Measurements from ENCODE around the gene SLC35D3. TPM values are rescaled to one million over a fixed set of nuclear protein-coding genes. Genes with fewer than 3 reads are reported as not detected.
"Not testable (repeated sequence)": the region's sequence is repeated elsewhere in the genome, so short reads cannot be mapped to it uniquely, and the experiment has no call there.

Gene SLC35D3
- total and polyA plus RNA-seq, 8 donors = 0.14 to 5.9 (median 0.56) TPM; not detected in 1

GRCh38 chr6:136947037-136947436, 24.9 kb downstream of the SLC35D3 start:
- 65 to 68% methylated on average over 9 of the region's 9 CpGs for WGBS, 2 donors
- TF ChIP-seq CTCF (IDR thresholded peaks at IDR 0.05) = no peak
- Histone ChIP-seq H3K4me1 (no peaks in the 10 kb centered on the region), H3K4me3 (no peak overlapping the region), H3K9me3 (no peaks in the 10 kb centered on the region), H3K27me3 (no peaks in the 10 kb centered on the region), H3K27ac (no peak overlapping the region), H3K36me3 (no peaks in the 10 kb centered on the region)
- FAIRE-seq (no peak), ATAC-seq (no peak), DNase-seq (no peak)
- intact Hi-C loops (cut with DNase I) = no loop called here

GRCh38 chr6:136949957-136950356, 27.9 kb downstream of the SLC35D3 start:
- 91 to 95% methylated on average over 3 of the region's 3 CpGs for WGBS, 2 donors
- H3K27me3 ChIP-seq; H3K4me3 ChIP-seq; ATAC-seq; H3K27ac ChIP-seq; FAIRE-seq; H3K4me1 ChIP-seq; H3K9me3 ChIP-seq; H3K36me3 ChIP-seq; DNase-seq; intact Hi-C loops (cut with DNase I): not testable (repeated sequence)

- Histone ChIP-seq H3K27me3 (no peaks in the 10 kb centered on the region), H3K9me3 (no peaks in the 10 kb centered on the region), H3K27ac (no peak overlapping the region), H3K4me1 (no peaks in the 10 kb centered on the region), H3K36me3 (no peaks in the 10 kb centered on the region), H3K4me3 (no peak overlapping the region)
- ATAC-seq (no peak), DNase-seq (no peak), FAIRE-seq (no peak)
- WGBS, 2 donors = 87 to 96% methylated on average over 4 of the region's 4 CpGs
- intact Hi-C loops (cut with DNase I) = no loop called here
- TF ChIP-seq CTCF (IDR thresholded peaks at IDR 0.05) = no peak
Observed at GRCh38 chr6:136950436-136951126, 28.5 kb downstream of the SLC35D3 start.

- Histone ChIP-seq H3K27ac (no peak overlapping the region), H3K4me3 (no peak overlapping the region), H3K4me1 (no peaks in the 10 kb centered on the region), H3K27me3 (no peaks in the 10 kb centered on the region), H3K9me3 (no peaks in the 10 kb centered on the region), H3K36me3 (no peaks in the 10 kb centered on the region)
- FAIRE-seq (no peak), ATAC-seq (no peak), DNase-seq (no peak)
- intact Hi-C loops (cut with DNase I) = no loop called here
- 53 to 62% methylated on average over 7 of the region's 7 CpGs for WGBS, 2 donors
- TF ChIP-seq CTCF (IDR thresholded peaks at IDR 0.05) = no peak
Observed at GRCh38 chr6:136952714-136953260, 30.7 kb downstream of the SLC35D3 start.

- DNase-seq (no peak), ATAC-seq (no peak), FAIRE-seq (no peak)
- TF ChIP-seq CTCF (IDR thresholded peaks at IDR 0.05) = no peak
- no peak overlapping the region for H3K27ac ChIP-seq
- H3K9me3 ChIP-seq = no peaks in the 10 kb centered on the region
- H3K27me3 ChIP-seq = no peaks in the 10 kb centered on the region
- no peaks in the 10 kb centered on the region for H3K36me3 ChIP-seq
- H3K4me3 ChIP-seq = no peak overlapping the region
- WGBS, 2 donors = 76 to 87% methylated on average over 3 of the region's 3 CpGs
- intact Hi-C loops (cut with DNase I) = no loop called here
- no peaks in the 10 kb centered on the region for H3K4me1 ChIP-seq
Observed at GRCh38 chr6:136955123-136955522, 33.0 kb downstream of the SLC35D3 start.
